LNCAP (cell line): Measurements from ENCODE around the gene MAPK1IP1L.

Source experiments
- CTCF ChIP-seq: fragments of 450-650 bp; IDR thresholded peaks from 2 replicates; pipeline ENCODE4 v1.5.1; 2017; ENCODE audit warnings: mild to moderate bottlenecking

The MAPK1IP1L gene

GRCh38 chr14:55094292-55095157 is 43.1 kb downstream of the MAPK1IP1L start:
- no peak for TF ChIP-seq CTCF

- no peak for TF ChIP-seq CTCF
Observed at GRCh38 chr14:55097881-55098560, 46.6 kb downstream of the MAPK1IP1L start.

DNA sequence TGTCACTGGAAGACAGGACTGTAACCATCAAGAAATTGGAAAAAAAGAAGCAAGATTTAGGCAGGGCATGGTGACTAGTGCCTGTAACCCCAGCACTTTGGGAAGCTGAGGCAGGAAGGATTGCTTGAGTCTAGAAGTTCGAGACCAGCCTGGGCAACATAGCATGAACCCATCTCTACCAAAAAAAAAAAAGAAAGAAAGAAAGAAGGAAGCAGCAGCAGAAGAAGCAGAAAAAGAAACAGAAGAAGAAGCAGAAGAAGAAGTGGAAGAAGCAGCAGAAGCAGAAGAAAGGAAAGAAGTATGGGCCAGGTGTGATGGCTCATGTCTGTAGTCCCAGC is 47.1 kb downstream of the MAPK1IP1L start:
- no peak for TF ChIP-seq CTCF

- no peak for TF ChIP-seq CTCF
Observed at GRCh38 chr14:55099756-55100155, 48.3 kb downstream of the MAPK1IP1L start.

DNA sequence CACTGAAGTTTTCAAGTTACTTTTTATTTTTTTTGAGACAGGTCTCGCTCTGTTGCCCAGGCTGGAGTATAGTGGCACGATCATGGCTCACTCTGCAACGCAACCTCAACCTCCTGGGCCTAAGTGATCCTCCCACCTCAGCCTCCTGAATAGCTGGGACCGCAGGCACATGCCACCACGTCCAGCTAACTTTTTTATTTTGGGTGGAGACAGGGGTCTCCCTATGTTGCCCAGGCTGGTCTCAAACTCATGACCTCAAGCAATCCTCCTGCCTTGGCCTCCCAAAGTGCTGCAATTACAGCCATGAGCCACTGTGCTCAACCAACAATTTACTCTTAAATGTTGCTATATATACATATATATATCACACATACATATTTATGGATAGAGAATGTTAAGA is 50.3 kb downstream of the MAPK1IP1L start:
- TF ChIP-seq CTCF = no peak

- TF ChIP-seq CTCF = no peak
Observed at GRCh38 chr14:55102141-55102621, 50.7 kb downstream of the MAPK1IP1L start.

- TF ChIP-seq CTCF = no peak
Observed at GRCh38 chr14:55103005-55103640, 51.7 kb downstream of the MAPK1IP1L start.
